Activated CD4-positive, alpha-beta T cell treated with anti-CD3 and anti-CD28 coated beads for 48 hours (primary cell): ENCODE measurements around the gene CPNE1.
"Not testable (repeated sequence)": the region's sequence is repeated elsewhere in the genome, so short reads cannot be mapped to it uniquely, and the experiment has no call there.

Source experiments
- DNase-seq: peaks from one replicate; pipeline ENCODE4 v3.0.0-alpha.2; 2020

Gene CPNE1

GRCh38 chr20:35697696-35698297 lies 33.1 kb upstream of the CPNE1 start:
- DNase-seq: no peak

- no peak for DNase-seq
Measured at GRCh38 chr20:35695978-35696377, 31.3 kb upstream of the CPNE1 start.

GRCh38 chr20:35695245-35695749 lies 30.6 kb upstream of the CPNE1 start:
- DNase-seq: no peak

- DNase-seq: no peak
Measured at GRCh38 chr20:35690265-35690664, 25.6 kb upstream of the CPNE1 start.

GRCh38 chr20:35686872-35687271 lies 22.2 kb upstream of the CPNE1 start:
- DNase-seq: not testable (repeated sequence)

GRCh38 chr20:35685368-35685767 lies 20.7 kb upstream of the CPNE1 start:
- DNase-seq: not testable (repeated sequence)

GRCh38 chr20:35681960-35682359 lies 17.3 kb upstream of the CPNE1 start:
- no peak for DNase-seq

GRCh38 chr20:35680452-35681183 lies 15.9 kb upstream of the CPNE1 start:
- no peak for DNase-seq

GRCh38 chr20:35674921-35675320 lies 10.2 kb upstream of the CPNE1 start:
- DNase-seq: no peak

- DNase-seq: no peak
Measured at GRCh38 chr20:35673884-35674283, 9.2 kb upstream of the CPNE1 start.

- DNase-seq: no peak
Measured at GRCh38 chr20:35669681-35670080, 5.0 kb upstream of the CPNE1 start.

- DNase-seq: no peak
Measured at GRCh38 chr20:35669221-35669620, 4.5 kb upstream of the CPNE1 start.

- DNase-seq: no peak
Measured at GRCh38 chr20:35665949-35666288, 1.2 kb upstream of the CPNE1 start.

GRCh38 chr20:35663516-35664465 lies 909 bp downstream of the CPNE1 start:
- DNase-seq: peak; percentile 73

- DNase-seq: peak; percentile 32
Measured at GRCh38 chr20:35662551-35662950, 2.1 kb downstream of the CPNE1 start.

GRCh38 chr20:35661908-35662307 lies 2.8 kb downstream of the CPNE1 start:
- DNase-seq: no peak

GRCh38 chr20:35661053-35661452 lies 3.6 kb downstream of the CPNE1 start:
- DNase-seq: no peak

GRCh38 chr20:35660122-35660937 lies 4.4 kb downstream of the CPNE1 start:
- DNase-seq: peak; percentile 68

- DNase-seq: no peak
Measured at GRCh38 chr20:35657271-35657670, 7.4 kb downstream of the CPNE1 start.

- no peak for DNase-seq
Measured at GRCh38 chr20:35654415-35654814, 10.3 kb downstream of the CPNE1 start.

- no peak for DNase-seq
Measured at GRCh38 chr20:35653893-35654292, 10.8 kb downstream of the CPNE1 start.

GRCh38 chr20:35653430-35653734 lies 11.3 kb downstream of the CPNE1 start:
- no peak for DNase-seq
